HG03460 (cell line): ENCODE results near the gene ADRA2C.
"Not testable (repeated sequence)": the region's sequence is repeated elsewhere in the genome, so short reads cannot be mapped to it uniquely, and the experiment has no call there.

ENCODE experiments used
- ATAC-seq: cut with Tn5 transposase; IDR thresholded peaks from one replicate; pipeline ENCODE4 v1.9.1; 2021; ENCODE audit not compliant: unreplicated experiment

ADRA2C gene

GRCh38 chr4:3810796-3811485 lies 44.8 kb downstream of the ADRA2C start:
- no peak for ATAC-seq

DNA sequence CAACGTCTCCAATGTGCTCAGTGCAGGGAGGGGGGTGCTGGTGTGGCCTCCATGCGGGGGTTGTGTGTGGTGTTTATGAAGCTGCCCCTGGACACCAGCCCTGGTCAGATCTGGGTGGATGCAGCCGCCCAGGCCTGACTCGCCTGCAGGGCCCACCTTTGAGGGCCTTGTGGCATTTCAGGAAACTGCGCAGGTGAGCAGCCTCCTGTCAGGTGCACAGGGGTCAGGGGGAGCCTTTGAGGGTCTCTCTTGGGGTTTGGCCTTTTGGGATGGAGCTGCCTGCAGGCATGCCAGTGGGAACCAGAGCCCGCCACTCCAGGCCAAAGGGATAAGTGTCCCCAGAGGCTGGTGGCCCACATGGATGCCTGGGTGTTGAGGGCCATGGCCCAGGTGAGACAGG lies 45.4 kb downstream of the ADRA2C start:
- no peak for ATAC-seq

GRCh38 chr4:3812211-3812934 lies 46.2 kb downstream of the ADRA2C start:
- ATAC-seq = no peak

GRCh38 chr4:3813151-3814052 lies 47.2 kb downstream of the ADRA2C start:
- ATAC-seq = no peak

- ATAC-seq = no peak
These were observed 47.9 kb downstream of the ADRA2C start for GRCh38 chr4:3814053-3814570.

DNA sequence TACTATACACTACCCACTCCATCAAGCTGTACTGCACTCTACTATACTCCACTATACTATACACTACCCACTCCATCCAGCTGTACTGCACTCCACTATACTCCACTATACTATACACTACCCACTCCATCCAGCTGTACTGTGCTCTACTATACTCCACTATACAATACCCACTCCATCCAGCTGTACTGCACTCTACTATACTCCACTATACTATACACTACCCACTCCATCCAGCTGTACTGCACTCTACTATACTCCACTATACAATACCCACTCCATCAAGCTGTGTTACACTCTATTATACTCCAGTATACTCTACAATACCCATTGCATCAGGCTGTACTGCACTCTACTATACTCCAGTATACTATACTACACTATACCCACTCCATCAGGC lies 48.7 kb downstream of the ADRA2C start:
- ATAC-seq = not testable (repeated sequence)

- ATAC-seq = no peak
These were observed 50.2 kb downstream of the ADRA2C start for GRCh38 chr4:3816256-3816825.

- ATAC-seq = no peak
These were observed 51.1 kb downstream of the ADRA2C start for GRCh38 chr4:3816983-3817960.
